NCI-H510A (cell line): ENCODE data around the gene ASIP.
"Not testable (repeated sequence)": the region's sequence is repeated elsewhere in the genome, so short reads cannot be mapped to it uniquely, and the experiment has no call there.

Source experiments
- DNase-seq: peaks from one replicate; lab custom pipeline; 2025; lab: John Stamatoyannopoulos, UW

The ASIP gene

DNA sequence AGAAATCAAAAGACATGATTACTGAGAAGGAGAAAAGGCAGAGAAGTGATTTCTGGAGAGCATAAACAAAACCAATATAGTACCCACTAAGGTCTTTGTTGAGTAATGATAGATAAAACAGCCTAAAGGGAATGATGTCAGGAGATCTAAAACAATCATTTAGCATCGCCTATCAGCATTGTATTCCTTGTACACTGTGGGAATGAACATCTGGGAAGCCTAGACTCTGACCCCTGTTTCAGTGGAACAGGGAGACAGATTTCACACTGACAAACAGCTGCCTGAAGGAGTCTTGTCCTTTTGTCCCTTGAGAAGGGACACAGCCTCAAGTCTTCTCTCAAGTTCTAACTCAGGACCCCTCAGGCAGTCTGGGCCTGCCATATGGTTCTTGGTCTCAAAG, 1.7 kb downstream of the ASIP start:
- no peak for DNase-seq

- DNase-seq, result no peak
These were observed 2.2 kb downstream of the ASIP start for GRCh38 chr20:34243377-34243776.

DNA sequence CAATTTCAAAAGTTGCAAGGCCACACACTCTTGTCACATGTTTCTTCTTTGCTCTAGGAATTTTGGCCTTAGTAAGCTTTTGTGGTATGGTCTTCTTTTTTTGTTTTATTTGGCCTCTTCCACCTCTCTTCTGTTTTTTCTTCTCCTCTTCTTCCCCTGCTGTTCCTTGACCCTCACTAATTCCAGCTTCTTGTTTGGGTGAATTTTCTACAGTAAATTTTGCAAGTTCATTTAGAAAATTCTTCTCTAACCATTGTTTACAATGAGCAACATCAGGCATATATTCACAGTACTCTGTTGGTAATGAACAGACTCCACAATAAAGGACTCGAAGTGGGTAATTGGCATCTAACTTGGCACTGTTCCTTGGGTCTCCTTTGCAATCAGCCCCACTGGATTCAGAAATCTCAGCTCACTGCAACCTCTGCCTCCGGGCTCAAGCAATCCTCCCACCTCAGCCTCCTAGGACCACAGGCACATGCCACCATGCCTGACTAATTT, 5.0 kb downstream of the ASIP start:
- no peak for DNase-seq

GRCh38 chr20:34249291-34249690, 8.1 kb downstream of the ASIP start:
- no peak for DNase-seq

GRCh38 chr20:34250005-34250404, 8.8 kb downstream of the ASIP start:
- DNase-seq, result no peak

- DNase-seq, result no peak
These were observed 10.4 kb downstream of the ASIP start for GRCh38 chr20:34251619-34252018.

DNA sequence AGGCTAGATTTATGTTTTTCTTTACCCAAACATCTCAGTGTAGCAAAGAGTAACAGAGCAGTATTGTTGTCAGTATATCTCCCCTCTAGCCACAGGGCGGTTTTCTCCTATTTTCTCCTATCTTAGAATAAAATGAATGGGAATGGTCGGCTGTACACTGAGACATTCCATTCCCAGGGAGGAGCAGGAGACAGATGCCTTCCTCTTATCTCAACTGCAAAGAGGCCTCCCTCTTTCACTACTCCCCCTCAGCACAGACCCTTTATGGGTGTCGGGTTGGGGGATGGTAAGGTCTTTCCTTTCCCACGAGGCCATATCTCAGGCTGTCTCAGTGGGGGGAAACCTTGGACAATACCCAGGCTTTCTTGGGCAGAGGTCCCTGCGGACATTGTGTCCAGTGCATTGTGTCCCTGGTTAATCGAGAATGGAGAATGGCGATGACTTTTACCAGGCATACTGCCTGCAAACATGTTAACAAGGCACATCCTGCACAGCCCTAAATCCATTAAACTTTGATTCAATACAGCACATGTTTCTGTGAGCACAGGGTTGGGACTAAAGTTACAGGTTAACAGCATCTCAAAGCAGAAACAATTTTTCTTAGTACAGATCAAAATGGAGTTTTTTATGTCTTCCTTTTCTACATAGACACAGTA, 11.3 kb downstream of the ASIP start:
- not testable (repeated sequence) for DNase-seq

DNA sequence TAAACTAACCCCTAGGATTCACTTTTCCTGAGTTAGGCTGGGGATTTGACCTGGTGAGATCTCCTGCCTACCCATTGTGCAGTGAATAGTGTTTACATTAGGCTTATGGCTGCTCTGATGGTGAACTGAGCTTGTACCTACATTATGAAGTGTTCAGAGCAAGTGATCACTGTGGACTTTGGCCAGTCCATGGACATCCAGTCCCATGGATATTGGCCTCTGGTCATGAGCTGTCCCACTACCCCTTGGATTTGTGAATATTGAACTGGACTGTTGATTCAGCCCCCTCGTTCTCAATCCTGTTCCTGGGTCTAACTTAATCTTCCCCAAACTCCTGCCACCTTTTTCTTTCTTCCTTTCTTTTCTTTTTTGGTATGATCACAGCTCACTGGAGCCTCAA, 13.8 kb downstream of the ASIP start:
- no peak for DNase-seq

- no peak for DNase-seq
These were observed 15.5 kb downstream of the ASIP start for GRCh38 chr20:34256629-34257124.

GRCh38 chr20:34260208-34260942, 19.2 kb downstream of the ASIP start:
- no peak for DNase-seq

DNA sequence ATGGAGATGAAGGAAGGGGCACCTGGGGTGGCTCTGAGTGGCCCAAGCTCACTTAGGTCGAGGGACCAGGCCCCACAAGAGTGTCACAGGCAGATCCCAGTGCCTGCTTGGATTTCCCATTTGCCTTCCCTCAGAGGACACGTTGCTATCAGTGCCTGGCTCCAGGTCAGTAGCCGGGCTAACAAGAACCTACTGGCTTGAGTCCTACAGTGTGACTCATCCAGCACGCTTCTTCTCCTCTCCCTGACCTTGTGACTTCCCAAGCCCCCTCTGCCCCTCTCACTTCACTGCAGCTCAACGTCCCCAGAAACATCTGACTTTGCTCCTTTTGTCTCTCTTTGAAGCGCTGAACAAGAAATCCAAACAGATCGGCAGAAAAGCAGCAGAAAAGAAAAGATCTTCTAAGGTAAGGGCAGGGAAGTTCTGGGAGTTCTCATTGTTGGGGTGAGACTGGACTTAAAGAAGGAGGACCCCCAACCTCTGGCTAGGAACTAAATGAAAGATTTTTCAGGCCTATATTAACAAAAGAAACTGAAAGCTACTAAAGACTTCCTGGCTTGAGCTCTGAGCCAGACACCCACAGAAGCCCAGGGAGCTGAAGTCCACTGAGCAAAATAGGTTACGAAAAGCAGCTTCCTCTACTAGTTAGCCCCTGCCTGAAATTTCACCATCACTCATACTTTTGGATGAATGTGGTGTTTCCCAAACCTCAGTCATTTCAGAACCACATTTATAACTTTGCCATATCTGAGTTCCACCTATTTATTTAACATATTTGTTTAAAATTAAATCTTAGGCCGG, 21.5 kb downstream of the ASIP start:
- no peak for DNase-seq

GRCh38 chr20:34263468-34263867, 22.2 kb downstream of the ASIP start:
- DNase-seq, result not testable (repeated sequence)

- no peak for DNase-seq
These were observed 22.9 kb downstream of the ASIP start for GRCh38 chr20:34264141-34264540.

DNA sequence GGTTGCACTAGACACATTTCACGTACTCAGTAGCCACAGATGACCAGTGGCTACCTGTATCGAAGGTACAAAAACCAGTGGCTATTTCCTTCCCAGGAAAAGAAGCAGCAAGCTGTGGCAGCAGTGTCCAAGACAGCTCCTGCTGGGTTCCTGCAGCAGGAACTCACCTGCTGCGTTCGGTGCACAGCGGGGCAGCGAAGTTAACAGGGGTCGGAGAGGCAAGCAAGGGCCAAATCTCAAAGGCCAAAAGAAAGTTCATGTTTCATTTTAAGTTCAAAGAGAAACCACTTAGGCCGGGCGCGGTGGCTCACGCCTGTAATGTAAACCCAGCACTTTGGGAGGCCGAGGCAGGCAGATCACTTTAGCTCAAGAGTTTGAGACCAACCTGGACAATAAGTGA, 26.9 kb downstream of the ASIP start:
- DNase-seq, result no peak

DNA sequence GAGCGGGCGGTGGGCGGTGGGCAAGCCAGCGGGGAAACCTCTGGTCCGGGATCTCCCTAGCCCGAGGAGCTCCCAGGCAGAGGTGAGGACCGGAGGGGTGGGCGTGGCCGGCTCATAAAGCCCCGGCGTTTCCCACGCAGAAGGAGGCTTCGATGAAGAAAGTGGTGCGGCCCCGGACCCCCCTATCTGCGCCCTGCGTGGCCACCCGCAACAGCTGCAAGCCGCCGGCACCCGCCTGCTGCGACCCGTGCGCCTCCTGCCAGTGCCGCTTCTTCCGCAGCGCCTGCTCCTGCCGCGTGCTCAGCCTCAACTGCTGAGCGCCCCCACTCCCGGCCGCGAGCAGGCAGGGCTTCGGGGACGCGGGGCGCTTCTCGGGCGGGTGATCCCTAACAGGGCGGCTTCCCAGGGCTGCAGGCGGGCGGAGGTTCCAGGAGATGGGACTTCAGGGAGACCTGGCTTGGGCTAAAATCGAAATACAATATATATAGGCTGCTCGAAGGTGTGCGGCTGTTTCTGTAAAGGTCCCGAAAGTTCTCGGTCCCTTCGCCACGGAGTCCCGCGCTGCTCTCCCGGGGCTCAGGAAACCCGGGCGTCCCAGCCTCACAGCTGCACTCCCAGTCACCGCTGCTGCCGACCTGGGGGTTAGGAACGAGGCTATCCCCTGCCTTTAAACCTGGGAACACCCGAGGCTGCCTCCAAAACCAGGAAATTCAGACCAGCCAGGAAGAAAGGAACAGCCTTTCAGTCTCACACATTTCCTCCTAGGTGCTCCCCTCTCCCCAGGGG, 27.8 kb downstream of the ASIP start:
- no peak for DNase-seq

DNA sequence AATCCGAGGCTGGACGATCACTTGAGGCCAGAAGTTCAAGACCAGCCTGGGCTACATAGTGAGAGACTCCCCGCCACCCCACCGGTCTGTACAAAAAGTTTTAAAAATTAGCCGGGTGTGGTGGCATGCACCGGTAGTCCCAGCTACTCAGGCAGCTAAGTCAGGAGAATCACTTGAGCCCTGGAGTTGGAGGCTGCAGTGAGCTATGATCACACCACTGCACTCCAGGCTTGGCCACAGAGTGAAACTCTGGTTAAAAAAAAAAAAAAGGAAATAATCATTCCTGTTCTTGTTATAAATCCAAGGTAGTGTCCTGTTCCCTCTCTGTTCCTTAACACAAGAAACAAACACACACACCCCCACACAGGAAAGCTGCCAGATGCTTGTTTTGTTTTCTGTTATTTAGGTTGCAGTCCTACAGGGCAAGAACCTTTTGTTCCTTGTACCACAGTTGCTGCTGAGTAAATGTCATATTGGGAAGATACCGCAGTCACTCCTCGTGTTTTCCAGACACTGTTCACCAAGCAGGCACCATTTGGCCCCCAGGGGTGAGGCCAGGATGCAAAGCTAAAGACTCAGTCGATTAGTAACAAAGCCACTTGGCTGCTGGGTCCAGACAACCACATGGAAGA, 28.9 kb downstream of the ASIP start:
- DNase-seq, result no peak

DNA sequence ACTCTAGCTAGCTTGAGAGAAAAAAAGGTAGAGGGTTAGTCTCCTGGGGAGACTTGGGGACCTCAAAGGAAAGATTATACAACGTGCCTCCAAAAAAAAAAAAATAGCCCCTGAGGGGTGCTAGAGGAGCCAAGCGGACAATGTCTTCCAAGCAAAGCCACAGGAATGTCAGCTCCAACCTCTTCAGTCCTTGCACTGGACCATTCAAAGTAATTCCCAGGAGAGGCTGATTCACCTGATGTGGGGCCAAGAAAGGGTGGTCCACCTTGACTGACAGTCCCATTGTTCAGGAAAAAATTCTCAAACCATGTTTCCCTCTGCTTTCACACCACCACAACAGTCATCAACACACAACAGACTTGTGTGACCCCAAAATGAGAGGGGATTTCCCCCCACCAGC, 30.7 kb downstream of the ASIP start:
- no peak for DNase-seq

GRCh38 chr20:34274694-34275093, 33.5 kb downstream of the ASIP start:
- no peak for DNase-seq

GRCh38 chr20:34281177-34281576, 40.0 kb downstream of the ASIP start:
- DNase-seq, result no peak

DNA sequence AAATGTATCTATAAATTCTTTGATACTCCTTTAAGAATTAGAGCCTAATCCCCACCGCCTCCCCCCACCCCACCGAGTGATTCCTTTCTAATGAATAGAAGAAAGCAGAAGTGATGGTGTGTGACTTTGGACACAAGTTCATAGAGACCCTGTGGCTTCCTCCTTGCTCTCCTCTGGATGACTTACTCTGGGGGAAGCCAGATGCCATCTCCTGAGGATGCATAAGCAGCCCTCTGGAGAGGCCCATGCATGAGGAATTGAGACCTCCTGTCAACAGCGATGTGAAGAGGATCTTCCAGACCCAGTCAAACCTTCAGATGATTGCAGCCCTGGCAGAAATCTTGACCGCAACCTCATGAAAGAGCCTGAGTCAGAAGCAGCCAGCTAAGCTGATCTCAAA, 40.8 kb downstream of the ASIP start:
- DNase-seq, result no peak

- no peak for DNase-seq
These were observed 42.6 kb downstream of the ASIP start for GRCh38 chr20:34283844-34284243.
